ENCODE measurements around the gene ZBTB46. TPM values are rescaled to one million over a fixed set of nuclear protein-coding genes. Genes with fewer than 3 reads are reported as not detected.

Gene ZBTB46
- total RNA-seq, 2 donors from 2014 or later = 0.21 to 0.72 TPM

- Mint-ChIP-seq H3K27me3 (no peaks in the 10 kb centered on the region), H3K36me3 (ENCODE audit: low read depth) (no peaks in the 10 kb centered on the region), H3K4me1 (peaks cover 8% of the 10 kb centered on the region), H3K4me3 (peak overlapping the region; percentile 12), H3K27ac (peak overlapping the region; percentile 75)
- no peaks in the 10 kb centered on the region for H3K9me3 ChIP-seq (ENCODE audit: control insufficient read depth, low read length, poor library complexity, severe bottlenecking)
- DNase-seq = no peak
- no peak for ATAC-seq
Measured at GRCh38 chr20:63749597-63750508, 81.2 kb downstream of the ZBTB46 start.

- no peaks in the 10 kb centered on the region for H3K9me3 ChIP-seq (ENCODE audit: control insufficient read depth, low read length, poor library complexity, severe bottlenecking)
- Mint-ChIP-seq H3K27ac (peak overlapping the region; percentile 75), H3K27me3 (no peaks in the 10 kb centered on the region), H3K36me3 (ENCODE audit: low read depth) (no peaks in the 10 kb centered on the region), H3K4me3 (no peak overlapping the region), H3K4me1 (peaks cover 9% of the 10 kb centered on the region)
- no peak for ATAC-seq
- no peak for DNase-seq
Measured at GRCh38 chr20:63748934-63749270, 82.2 kb downstream of the ZBTB46 start.

GRCh38 chr20:63748070-63748933 is 82.8 kb downstream of the ZBTB46 start:
- Mint-ChIP-seq H3K27ac (peak overlapping the region; percentile 75), H3K4me1 (peaks cover 9% of the 10 kb centered on the region), H3K36me3 (ENCODE audit: low read depth) (no peaks in the 10 kb centered on the region), H3K27me3 (no peaks in the 10 kb centered on the region), H3K4me3 (no peak overlapping the region)
- DNase-seq (no peak), ATAC-seq (no peak)
- H3K9me3 ChIP-seq (ENCODE audit: control insufficient read depth, low read length, poor library complexity, severe bottlenecking) = no peaks in the 10 kb centered on the region

GRCh38 chr20:63747622-63748069 is 83.4 kb downstream of the ZBTB46 start:
- Mint-ChIP-seq H3K27ac (no peak overlapping the region), H3K4me1 (peaks cover 9% of the 10 kb centered on the region), H3K27me3 (no peaks in the 10 kb centered on the region), H3K4me3 (no peak overlapping the region), H3K36me3 (ENCODE audit: low read depth) (no peaks in the 10 kb centered on the region)
- H3K9me3 ChIP-seq (ENCODE audit: control insufficient read depth, low read length, poor library complexity, severe bottlenecking) = no peaks in the 10 kb centered on the region
- ATAC-seq (no peak), DNase-seq (no peak)

GRCh38 chr20:63746751-63747315 is 84.2 kb downstream of the ZBTB46 start:
- H3K9me3 ChIP-seq (ENCODE audit: control insufficient read depth, low read length, poor library complexity, severe bottlenecking) = no peaks in the 10 kb centered on the region
- H3K4me1 Mint-ChIP-seq = peaks cover 9% of the 10 kb centered on the region
- no peak overlapping the region for H3K27ac Mint-ChIP-seq
- H3K27me3 Mint-ChIP-seq = no peaks in the 10 kb centered on the region
- no peaks in the 10 kb centered on the region for H3K36me3 Mint-ChIP-seq (ENCODE audit: low read depth)
- no peak for DNase-seq
- H3K4me3 Mint-ChIP-seq = no peak overlapping the region
- ATAC-seq = no peak

GRCh38 chr20:63745961-63746731 is 84.9 kb downstream of the ZBTB46 start:
- H3K4me1 Mint-ChIP-seq = peaks cover 7% of the 10 kb centered on the region
- H3K27me3 Mint-ChIP-seq = no peaks in the 10 kb centered on the region
- DNase-seq = no peak
- no peaks in the 10 kb centered on the region for H3K36me3 Mint-ChIP-seq (ENCODE audit: low read depth)
- H3K9me3 ChIP-seq (ENCODE audit: control insufficient read depth, low read length, poor library complexity, severe bottlenecking) = no peaks in the 10 kb centered on the region
- H3K4me3 Mint-ChIP-seq = no peak overlapping the region
- no peak for ATAC-seq
- no peak overlapping the region for H3K27ac Mint-ChIP-seq

- Mint-ChIP-seq H3K27ac (no peak overlapping the region), H3K27me3 (no peaks in the 10 kb centered on the region), H3K36me3 (ENCODE audit: low read depth) (no peaks in the 10 kb centered on the region), H3K4me3 (no peak overlapping the region), H3K4me1 (peaks cover 6% of the 10 kb centered on the region)
- no peak for ATAC-seq
- no peak for DNase-seq
- no peaks in the 10 kb centered on the region for H3K9me3 ChIP-seq (ENCODE audit: control insufficient read depth, low read length, poor library complexity, severe bottlenecking)
Measured at GRCh38 chr20:63745424-63745805, 85.6 kb downstream of the ZBTB46 start.

GRCh38 chr20:63744574-63745423 is 86.3 kb downstream of the ZBTB46 start:
- Mint-ChIP-seq H3K27ac (no peak overlapping the region), H3K4me1 (peaks cover 6% of the 10 kb centered on the region)
- no peak for ATAC-seq

GRCh38 chr20:63744158-63744557 is 86.9 kb downstream of the ZBTB46 start:
- ATAC-seq = no peak
- Mint-ChIP-seq H3K36me3 (ENCODE audit: low read depth) (no peaks in the 10 kb centered on the region), H3K4me1 (peaks cover 2% of the 10 kb centered on the region), H3K27ac (no peak overlapping the region), H3K4me3 (no peak overlapping the region), H3K27me3 (no peaks in the 10 kb centered on the region)
- no peaks in the 10 kb centered on the region for H3K9me3 ChIP-seq (ENCODE audit: control insufficient read depth, low read length, poor library complexity, severe bottlenecking)
- DNase-seq = no peak

More at GRCh38 chr20:63744574-63745423, 86.3 kb downstream of the ZBTB46 start:
- Mint-ChIP-seq H3K36me3 (ENCODE audit: low read depth) (no peaks in the 10 kb centered on the region), H3K27me3 (no peaks in the 10 kb centered on the region), H3K4me3 (no peak overlapping the region)
- no peak for DNase-seq
- H3K9me3 ChIP-seq (ENCODE audit: control insufficient read depth, low read length, poor library complexity, severe bottlenecking) = no peaks in the 10 kb centered on the region

- Mint-ChIP-seq H3K27me3 (no peaks in the 10 kb centered on the region), H3K4me3 (no peak overlapping the region), H3K27ac (no peak overlapping the region), H3K36me3 (ENCODE audit: low read depth) (no peaks in the 10 kb centered on the region), H3K4me1 (peaks cover 2% of the 10 kb centered on the region)
- H3K9me3 ChIP-seq (ENCODE audit: control insufficient read depth, low read length, poor library complexity, severe bottlenecking) = no peaks in the 10 kb centered on the region
- no peak for DNase-seq
- ATAC-seq = no peak
Measured at GRCh38 chr20:63743210-63743970, 87.7 kb downstream of the ZBTB46 start.

- H3K9me3 ChIP-seq (ENCODE audit: control insufficient read depth, low read length, poor library complexity, severe bottlenecking) = no peaks in the 10 kb centered on the region
- no peaks in the 10 kb centered on the region for H3K27me3 Mint-ChIP-seq
- H3K36me3 Mint-ChIP-seq (ENCODE audit: low read depth) = no peaks in the 10 kb centered on the region
- DNase-seq (no peak), ATAC-seq (no peak)
- H3K4me1 Mint-ChIP-seq = peaks cover 2% of the 10 kb centered on the region
- H3K27ac Mint-ChIP-seq = no peak overlapping the region
- H3K4me3 Mint-ChIP-seq = no peak overlapping the region
Measured at GRCh38 chr20:63742381-63743024, 88.6 kb downstream of the ZBTB46 start.

All from T-helper 17 cell (primary cell).